HCEC 1CT (cell line): ENCODE data around the gene HOXA6.

Source experiments
- DNase-seq: peaks from one replicate; pipeline ENCODE4 v3.0.0-alpha.2; 2017

The HOXA6 gene

DNA sequence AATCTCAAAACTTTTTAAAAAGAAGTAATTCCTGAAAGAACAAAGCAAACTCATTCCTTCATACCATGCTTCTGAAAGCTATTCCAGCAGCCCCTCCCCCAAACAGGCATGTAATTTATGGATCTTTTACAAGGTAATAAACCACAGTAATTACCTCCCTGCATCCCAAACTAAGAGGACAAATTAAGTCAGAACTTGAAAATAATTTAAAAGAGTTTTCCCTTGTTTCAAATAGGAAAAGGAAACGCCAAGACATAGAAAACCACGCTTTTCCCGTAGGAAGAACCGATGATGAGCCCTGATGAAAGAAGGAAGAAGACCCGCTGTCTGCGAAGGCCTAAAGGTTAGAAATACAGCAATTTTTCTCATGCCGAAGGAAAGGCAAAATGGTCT lies 25.9 kb downstream of the HOXA6 start:
- no peak for DNase-seq

DNA sequence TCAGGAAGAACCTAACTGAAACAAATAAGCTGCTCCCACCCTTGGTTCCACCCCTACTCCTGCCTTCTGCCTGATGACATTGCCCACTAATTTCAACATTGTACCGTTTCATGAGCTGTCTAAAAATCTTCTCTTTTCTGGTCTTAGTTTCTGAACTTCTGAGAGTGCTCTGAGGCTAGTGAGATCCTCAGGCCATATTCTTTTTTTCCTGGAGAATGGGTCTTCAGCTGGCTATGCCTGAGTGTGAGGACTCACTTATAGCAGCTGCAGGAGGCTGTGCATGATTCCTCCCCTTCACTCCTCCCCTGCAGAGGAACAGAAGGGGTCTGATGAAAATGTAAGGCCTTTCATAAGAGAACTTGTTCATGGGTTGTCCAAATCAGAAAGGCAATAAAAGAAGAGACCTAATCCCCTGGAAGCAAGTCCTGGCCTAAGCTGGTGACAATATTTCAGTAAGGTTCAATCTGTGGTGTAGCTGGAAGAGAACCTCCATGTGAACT lies 28.1 kb downstream of the HOXA6 start:
- no peak for DNase-seq

DNA sequence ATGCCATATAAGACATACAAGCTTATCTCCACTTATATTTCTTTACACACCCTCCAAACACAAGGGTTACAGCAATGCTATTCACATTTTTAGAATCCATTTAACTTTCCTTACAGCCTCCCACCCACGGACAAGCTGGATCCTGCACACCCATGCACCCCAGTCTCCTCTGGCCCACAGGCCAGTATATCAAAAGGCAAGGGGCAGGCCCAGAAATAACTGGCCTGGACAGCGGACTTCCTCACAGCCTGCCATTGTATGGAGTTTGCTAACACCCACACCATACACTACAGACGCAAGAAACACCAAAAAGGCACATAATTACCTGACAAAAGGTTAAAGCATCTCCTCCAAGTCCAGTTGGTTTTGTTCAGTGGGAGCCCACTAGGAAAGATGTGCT lies 29.0 kb downstream of the HOXA6 start:
- DNase-seq = no peak

DNA sequence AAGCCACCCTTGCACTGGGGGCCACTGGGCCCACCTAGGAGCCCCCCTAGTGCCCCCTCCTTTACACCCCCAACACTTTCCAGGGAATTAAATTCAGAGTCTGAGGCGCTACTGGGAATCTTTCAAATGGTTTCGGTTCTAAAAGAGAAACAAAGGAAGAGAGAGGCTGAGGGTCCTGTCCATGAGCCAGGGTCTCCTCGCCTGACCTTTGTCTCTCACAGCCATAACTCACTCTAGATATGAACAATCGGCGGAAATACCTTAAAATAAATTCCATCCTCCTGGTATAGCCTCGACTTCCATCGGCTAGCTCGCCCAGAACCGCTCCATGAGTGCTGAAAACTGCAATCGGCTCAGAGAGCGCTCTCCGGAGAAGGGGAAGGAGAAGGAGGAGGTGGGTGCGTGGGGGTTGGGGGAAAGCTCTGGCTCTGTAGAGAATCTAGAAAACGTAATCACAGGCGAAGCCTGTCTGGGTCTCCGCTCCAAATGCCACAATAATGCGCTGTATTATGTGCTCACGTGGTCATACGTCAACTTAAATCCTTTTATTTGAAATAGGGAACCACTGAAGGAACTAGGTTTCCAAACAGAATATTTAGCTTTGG lies 29.6 kb downstream of the HOXA6 start:
- peak; percentile 58 for DNase-seq

DNA sequence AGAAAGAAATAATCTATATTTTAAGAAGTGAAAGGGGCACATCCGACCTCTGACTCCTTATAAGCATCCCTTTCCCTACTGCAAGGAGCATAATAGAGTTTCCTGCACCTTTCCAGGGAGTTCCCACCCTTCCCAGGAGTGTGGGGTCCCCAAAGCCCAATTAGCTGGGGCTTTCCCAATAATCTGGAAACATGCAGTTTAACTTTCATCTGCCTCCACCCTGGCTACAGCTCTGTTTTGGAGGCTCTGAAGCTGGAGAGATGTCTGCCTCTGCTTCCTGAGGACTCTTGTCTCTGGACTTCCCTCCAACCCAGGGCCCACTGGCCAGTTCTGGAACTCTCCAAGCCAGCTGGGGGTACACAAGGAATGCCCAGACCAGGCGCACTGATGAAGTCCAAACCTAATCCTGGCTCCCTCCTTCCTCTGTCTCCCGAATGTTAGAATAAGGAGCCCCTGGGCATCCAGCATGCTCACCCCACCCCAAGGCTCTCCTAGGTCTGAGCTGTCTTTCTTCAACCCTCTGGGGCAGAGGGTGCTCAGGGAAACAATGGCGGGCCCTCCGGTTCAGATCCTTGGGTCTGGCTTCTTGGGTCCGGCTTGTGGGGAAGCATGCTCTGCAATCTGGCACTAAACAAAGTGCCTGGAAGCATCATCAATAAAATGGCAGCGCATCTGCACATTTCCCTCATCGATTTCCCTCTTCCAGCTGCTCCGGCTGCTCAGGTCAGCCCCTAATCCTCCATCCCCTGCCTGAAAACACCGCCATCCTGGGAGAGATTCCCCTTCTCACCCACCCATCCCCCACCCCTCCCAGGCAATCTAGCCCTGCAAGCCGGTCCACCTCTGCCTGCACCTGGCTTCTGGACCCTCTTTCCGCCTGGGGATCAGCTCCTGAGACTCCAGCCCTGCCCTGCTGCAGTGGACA lies 30.4 kb downstream of the HOXA6 start:
- no peak for DNase-seq

DNA sequence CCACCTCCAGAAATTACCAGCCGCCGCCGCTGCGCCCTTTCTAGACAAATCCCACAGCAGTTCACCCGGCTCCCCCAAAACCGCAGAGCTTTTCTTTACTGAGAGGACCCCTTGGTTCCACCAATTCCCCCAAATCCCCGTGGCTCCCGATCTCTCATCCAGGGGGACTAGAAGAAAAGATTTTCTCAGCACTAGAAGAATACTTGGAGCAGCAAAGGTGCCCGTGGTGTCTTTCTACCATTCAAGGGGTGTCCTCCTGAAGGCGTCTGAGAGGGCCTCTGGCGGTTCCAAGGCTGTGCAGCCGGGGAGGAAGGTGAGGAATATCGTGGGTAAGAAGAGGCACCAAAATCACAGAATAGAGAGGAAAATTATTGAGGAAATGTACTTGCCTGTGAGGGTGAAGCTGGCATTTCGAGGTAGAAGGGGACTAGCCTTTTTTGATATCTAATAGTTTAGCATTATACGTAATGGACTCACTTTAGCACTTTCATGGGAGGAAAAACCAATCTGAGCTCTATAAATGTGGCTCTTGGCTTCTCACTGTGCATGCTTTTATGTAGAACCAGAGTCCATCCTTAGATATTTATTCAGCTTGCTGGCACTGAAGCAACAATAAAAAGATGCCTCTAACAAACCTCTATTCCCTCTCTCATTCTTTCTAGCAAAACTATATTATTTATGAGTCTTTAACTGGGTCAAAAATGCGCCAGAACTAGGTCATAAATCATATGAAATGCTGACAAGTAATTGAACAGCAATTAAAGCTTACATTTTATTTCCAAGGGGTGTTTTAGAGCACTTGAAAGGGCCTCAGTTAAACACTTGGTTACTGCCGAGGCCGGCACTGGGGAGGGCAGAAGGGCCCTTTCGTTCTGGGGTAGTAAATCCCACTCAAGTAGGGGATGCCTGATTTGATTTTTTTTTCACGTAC lies 31.3 kb downstream of the HOXA6 start:
- DNase-seq = peak; percentile 24

DNA sequence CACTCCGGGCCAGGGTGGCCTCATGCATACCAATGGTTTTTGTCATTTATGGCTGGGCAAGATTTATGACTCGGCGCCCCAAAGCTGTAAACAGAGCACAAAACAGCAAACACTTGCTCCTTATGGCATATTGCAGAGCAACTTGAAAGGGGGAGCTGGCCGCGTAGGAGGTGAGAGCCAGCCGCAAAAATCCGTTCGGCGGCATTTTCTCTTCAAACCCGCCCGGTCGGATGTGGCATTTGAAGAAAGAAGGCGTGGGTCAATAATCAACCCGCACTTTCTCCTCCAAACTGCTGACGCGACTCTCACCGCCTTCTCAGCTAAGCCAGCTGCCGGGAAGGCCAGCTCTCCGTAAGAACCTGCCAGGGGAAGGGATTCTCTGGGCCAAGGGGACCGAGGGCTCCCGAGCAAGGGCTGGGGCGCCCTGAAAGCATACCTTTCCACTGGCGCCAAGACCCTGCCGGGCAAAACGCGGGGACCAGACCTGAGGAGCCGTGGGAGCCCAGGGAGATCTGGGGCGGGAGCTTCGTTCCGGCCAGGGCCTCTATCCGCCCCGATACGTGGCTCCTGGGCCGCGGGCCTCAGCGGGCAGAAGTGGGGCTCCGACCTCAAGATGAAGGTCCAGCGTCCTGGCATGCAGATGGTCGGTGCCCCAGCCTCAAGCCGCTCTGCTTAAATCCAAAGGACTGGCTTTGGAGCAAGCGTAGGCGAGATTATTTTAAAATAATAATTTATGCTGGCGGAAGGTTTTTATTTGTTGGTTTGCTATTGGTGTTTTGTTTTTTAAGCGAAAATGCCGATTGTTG lies 32.1 kb downstream of the HOXA6 start:
- DNase-seq = peak; percentile 88

DNA sequence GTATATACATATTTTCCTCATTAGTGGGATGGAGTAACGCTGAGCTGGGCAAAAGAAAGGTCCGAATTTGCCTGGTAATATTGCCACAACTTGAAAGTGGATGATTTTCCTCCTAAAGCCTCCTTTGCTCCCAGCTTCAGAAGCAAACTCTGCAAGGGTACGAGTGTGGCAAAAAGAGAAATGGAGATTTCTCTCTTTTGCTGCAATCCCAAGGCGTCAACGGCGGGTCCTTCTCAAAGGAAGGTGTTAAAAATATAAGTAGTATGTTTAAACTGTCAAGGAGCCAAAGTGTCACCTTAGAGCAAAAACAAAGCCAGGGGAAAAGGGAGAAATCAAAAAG lies 32.7 kb downstream of the HOXA6 start:
- no peak for DNase-seq

DNA sequence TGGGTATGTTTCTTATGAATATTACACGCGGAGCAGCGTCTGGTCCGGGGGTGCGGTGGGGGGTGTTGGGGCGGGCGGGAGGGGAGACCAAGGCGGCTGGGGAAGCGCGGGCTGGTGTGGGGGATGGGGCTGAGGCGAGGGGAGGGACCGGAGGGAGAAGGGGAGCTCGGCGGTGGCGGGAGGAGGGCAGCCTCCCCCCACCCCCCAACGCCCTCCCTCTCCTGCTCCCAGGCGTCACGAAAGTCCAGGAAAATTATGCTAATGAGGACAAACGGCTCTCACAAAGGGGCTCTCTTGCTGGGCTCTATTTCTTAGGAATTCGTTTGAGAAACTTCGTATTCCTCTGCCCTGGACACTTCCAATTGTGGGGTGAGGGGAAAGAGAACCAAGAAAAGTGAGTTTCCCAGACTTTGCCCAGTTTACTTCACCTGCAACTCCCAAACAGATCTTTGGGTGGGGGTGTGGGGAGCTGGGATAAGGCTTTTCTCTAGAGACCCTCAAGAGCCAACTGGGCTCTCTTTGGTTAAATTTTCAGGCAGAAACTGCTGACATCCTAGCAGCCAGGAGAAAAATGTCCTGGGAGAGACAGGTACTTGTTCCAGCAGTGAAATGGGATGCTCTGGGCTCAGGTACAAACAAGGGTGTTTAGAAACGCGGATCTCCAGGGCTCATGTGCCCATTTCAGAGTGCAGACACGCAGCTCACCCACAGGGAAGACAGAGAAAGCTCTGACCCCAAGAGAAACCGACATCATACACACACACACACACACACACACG lies 33.4 kb downstream of the HOXA6 start:
- peak; percentile 39 for DNase-seq

DNA sequence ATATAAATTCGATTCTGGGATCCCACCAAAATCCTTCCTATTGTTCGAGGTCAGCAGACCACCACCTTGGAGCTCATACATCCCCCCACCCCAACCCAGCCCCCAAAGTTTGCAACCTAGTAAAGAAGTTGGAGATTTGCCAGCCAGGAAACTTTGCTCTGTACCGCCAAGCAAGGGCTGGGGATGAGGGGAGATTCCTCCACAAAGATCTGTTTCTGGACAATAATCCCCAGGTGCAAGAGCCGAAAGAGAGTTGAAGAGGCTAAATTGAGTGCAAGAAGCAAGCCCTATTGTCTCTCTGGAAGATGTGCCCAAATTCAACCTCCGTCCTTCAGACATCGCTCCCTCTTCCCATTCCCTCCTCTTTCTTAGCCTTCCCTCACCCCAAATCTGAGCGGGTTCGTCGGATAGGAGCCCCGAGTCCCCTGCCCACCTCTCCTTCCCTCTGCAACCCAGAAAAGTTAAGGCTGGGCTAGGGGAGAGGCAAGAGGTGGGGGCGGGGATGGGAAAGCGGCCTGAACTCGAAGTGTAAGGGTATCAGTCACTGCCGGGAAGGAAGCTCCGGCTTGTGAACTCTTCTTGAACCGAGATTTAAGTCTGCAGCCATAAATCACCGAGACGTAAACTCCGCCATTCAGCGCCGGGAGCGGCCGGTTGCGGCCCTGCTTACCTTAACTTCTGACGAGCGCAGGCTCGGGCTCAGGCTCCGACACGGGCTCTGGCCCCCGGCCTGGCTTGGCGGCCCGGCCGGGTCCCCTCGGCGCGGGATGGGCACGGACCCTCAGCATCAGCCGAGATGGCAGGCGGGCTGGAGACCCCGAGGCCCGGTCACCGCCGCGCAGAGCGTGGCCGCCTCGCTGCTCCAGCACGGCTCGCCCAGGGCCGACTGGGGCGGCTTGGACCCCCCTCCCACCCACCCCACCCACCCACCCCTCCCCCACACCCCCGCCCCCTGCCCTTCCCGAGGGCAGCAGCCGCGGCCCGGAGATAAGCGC lies 34.3 kb downstream of the HOXA6 start:
- DNase-seq = peak; percentile 89

DNA sequence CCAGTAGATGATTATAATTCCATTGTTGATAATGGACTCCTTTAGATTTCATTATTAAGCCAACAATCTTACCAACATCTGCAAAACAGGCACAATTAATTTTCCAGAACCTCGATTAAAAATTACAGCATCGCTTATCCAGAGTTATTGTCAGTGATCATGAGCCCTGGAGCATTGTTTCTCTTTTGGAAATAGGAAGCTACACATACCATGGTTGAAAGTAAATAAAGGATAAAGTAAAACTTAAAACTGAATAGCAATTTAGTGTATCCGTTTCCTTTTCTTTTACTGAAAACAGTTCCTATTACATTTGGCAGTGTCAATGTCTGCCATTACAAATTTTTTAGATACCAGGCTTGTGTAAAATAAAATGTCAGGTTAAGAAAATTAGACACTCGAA lies 35.2 kb downstream of the HOXA6 start:
- no peak for DNase-seq

DNA sequence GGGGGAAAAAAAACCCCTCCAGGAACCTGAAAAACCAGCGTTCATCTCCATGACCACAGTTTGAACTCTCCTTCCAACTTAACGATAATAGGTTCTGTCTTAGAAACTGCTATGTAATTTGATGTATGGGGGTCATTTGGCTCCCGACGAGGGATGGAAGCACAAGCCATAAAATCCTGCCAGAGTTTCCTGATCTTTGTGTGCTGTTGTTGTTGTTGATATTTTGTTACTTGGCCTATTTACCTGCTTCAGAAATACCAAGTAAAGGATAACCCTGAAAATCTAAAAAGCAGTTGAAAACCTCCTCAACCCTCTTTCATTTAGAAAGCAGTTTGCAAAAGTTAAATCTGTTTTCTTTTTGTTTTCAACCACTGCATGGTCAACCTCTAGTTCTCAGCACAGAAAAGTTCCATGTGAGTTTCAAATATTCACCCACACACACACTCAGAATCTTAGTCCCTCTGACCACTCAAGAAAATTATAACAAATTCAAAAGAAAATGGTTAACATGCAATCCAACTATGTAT lies 35.8 kb downstream of the HOXA6 start:
- no peak for DNase-seq

DNA sequence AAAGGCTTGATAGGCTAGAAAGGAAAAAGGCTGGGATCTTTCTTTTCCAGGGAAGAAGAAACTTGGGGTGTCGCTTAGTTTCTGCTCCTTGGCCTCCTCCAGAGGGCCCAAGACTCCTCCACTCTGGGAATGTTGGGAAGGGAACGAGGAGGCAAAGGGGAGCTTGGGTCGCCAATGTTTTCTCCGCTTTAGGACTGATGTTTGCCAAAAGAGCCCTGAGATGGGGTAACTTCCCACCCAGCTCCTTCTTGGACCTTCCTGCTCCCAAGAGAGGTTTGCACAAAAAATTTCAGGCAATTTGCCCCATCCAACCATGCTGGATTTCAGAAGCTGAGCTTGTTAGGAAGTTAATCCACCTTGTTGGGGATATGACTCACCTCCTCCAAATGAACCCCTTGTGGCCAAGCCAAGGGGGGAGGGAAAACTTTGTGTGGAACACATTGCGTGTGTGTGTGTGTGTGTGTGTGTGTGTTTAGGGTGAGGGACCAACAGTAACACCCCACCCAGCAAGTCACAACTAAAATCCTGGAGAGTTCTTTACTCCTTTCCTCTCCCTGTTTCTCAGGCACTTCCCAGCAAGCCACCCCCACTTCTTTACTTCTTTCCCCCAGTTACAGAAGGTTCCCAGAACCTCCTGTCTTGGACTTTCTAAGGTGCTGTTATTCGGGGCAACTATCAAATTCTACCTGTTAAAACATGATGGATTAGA lies 36.4 kb downstream of the HOXA6 start:
- peak; percentile 81 for DNase-seq

DNA sequence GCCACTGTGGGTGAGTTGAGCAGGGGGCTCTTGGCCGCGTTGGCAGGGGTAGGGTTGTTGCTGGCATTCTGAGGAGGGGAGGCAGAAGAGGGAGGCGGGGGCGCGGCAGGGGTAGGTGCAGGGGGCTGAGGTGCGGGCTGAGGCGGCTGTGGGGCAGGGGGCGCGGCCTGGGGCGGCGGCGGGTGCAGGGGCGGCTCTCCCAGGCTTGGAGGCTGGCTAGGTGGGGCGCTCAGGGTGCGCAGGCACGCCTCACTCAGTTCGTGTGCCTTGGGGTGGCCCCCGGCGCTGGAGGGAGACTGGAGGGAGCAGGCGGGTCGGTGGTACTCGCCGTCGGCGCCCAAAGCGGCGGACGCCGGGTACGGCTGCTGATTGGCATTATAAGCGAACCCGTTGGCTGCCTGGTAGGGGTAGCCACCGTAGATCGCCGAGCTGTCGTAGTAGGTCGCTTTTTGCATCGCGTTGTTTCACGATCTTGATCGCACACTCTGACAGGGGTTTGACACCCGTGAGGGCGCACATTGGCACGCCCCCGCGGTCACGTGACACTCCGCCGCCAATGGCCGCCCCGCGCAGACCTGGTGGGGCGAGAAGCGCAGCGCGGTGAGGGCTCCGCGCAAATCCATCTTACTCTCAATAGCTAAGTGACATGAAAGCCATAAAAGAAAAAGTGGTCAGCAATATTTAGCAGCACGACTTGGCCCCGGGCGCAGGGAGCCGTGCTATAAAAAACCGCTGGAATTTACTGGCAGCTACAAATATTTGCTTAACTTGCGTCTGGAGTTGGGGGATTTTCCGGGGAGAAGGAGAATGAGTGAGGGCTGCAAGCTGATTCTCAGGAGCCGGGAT lies 37.2 kb downstream of the HOXA6 start:
- peak; percentile 27 for DNase-seq

DNA sequence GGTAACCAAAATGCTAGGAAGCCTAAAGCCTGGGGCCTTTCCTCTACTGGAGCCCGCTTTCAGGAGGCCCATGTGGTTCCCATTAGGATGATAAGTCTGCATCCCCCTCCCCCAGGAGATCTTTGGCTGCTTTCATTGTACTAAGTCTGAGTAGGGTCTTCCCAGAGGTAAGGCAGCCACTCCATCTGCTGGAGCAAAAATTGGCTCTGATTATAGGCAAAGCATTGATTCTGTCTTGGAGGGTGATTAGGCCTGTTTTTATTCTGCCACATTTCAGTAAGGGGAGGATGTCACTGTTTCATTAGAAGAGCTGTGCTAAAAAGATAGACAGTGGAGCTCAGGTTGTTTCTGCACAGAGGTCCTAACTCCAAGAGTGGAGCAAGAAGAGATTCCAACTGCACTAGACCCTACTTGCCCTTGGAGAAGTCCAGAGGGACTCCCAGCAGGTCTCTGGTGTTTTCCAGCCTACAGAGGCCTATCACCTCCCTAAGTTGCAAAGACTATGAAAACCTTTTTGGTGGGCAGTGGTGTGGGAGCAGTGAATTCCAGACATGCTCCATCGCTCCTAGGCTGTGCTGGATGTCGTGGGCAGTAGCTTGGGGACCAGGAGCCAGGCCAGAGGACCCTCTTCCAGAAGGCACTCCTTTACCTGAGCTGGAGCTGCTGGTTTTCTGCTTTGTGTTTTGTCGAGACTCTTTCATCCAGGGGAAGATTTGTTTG lies 37.9 kb downstream of the HOXA6 start:
- no peak for DNase-seq

DNA sequence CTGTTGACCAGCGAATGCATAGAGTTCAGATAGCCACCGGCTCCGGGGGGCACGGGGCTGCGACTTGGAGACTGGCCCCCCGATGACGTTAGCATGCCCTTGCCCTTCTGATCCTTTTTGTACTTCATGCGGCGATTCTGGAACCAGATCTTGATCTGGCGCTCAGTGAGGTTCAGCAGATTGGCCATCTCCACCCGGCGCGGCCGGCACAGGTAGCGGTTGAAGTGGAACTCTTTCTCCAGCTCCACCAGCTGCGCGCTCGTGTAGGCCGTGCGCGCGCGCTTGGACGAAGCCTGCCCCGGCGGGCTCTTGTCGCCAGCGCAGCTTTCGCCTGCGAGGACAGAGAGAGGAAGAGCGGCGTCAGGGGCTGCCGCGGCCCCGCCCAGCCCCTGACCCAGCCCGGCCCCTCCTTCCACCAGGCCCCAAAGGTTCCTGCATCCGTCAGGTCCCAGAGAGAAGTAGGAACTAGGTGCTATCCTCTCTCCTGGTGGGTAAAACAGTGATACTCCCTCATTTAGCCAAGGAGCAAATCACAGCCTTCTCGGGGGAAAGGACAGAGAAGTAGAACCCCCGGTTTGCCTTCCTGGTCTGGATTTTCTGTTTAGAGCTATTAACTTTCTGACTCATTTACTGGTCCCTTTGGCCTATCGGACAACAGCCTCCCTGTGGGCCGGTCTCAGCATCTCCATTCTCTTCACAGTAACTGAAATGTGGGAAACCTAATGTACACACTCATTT lies 39.0 kb downstream of the HOXA6 start:
- peak; percentile 77 for DNase-seq
